AG09319 (cell line): Measurements from ENCODE around the gene SPIN1.

ENCODE experiments used
- DNase-seq: peaks from one replicate; pipeline ENCODE4 v3.0.0-alpha.2; 2010; ENCODE audit warnings: low read depth; ENCODE audit errors: extremely low read depth
- TF ChIP-seq, protein P1 (sequence below): IDR thresholded peaks from 2 replicates; pipeline ENCODE4 v1.5.1; 2011; ENCODE audit warnings: low read depth, mild to moderate bottlenecking, inconsistent platforms, low read length, moderate library complexity

SPIN1 gene

DNA sequence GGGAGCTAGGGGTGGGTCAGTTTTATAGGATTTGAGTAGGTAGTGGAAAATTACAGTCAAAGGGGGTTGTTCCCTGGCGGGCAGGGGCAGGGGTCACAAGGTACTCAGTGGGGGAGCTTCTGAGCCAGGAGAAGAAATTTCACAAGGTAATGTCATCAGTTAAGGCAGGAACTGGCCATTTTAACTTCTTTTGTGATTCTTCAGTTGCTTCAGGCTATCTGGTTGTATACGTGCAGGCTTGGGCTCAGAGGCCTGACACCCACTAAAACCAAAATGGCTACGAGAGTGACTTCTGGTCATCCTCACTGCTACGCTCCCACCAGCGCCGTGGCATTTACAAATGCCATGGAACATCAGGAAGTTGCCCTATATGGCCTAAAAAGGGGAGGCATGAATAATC, 126.0 kb downstream of the SPIN1 start:
- no peak for DNase-seq
- TF ChIP-seq, protein P1, sequence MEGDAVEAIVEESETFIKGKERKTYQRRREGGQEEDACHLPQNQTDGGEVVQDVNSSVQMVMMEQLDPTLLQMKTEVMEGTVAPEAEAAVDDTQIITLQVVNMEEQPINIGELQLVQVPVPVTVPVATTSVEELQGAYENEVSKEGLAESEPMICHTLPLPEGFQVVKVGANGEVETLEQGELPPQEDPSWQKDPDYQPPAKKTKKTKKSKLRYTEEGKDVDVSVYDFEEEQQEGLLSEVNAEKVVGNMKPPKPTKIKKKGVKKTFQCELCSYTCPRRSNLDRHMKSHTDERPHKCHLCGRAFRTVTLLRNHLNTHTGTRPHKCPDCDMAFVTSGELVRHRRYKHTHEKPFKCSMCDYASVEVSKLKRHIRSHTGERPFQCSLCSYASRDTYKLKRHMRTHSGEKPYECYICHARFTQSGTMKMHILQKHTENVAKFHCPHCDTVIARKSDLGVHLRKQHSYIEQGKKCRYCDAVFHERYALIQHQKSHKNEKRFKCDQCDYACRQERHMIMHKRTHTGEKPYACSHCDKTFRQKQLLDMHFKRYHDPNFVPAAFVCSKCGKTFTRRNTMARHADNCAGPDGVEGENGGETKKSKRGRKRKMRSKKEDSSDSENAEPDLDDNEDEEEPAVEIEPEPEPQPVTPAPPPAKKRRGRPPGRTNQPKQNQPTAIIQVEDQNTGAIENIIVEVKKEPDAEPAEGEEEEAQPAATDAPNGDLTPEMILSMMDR, result no peak

DNA sequence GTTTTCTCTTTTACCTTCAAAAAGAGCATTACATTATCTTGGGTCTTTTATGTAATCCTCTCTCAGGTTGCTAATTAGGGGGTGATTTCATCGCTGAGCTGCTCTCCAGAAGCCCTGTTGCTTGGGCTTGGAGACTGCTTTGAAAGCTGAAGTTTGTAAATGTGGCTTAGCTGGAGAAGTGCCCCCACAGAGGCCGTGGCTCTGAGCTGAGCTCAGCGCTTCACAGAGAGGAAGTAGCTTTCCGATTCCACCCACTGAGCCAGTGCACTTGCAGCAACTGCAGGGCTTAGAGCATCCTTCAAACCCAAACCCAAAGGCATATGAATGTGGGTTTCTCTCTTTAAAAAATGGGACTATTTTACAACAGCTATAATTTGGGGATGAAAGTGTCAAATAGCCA, 133.1 kb downstream of the SPIN1 start:
- TF ChIP-seq, protein P1, result no peak
- no peak for DNase-seq

DNA sequence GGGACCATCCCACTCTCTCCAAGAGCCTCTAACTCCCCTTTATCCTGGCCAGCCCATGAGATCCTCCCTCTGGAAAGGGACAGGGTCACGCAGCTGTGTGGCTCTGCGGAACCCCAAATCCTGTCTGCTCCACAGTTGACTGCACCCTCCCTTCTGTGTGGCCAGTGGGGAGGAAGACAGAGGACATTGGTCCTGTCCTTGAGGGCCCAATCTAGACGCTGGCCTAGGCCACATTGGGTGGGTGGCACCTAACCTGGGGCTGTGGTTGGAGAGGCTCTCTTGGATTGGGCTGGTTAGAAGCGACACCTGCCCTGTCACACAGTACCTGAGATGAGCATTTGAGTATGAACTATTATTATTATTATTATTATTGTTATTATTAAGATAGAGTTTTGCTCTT, 134.1 kb downstream of the SPIN1 start:
- TF ChIP-seq, protein P1, result no peak

DNA sequence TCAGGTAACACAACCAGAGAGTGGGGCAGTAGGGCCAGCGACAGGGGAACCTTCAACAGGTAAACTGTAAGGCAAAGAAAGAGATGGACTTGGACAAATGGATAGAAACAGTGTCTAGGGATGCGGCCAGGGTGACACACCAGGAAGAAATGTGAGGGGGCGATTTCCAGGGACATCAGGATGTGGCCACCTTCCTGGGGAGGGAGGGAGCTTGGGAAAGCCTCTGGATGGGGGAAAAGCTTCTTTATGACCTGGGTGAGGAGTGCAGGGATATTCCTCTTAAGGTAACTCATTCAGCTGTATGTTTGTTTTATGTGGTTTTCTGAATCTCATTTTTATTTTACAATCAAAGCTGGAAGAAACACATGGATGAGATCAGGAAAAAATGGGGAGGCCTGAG, 134.8 kb downstream of the SPIN1 start:
- TF ChIP-seq, protein P1, result no peak
- no peak for DNase-seq

More for the DNA sequence above, 134.1 kb downstream of the SPIN1 start:
- no peak for DNase-seq

DNA sequence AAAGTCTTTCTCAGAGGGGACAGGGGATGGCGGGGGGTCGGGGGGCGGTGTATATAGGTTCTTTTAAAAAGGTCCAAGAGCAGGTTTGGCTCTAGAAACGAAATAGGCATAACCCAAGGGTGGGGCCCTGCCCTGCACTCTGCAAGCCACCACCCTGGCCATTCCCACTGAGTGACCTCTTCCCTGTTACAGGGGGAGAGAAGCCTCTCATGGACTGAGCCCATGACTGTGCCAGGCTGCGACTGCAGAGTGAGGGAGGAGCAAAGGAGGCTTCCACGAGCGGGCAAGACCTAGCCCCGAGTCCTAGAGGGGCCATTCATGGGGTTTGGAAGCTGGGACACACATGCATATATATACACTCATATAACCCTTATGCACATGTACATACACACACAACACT, 136.7 kb downstream of the SPIN1 start:
- DNase-seq, result no peak
- TF ChIP-seq, protein P1, result no peak

DNA sequence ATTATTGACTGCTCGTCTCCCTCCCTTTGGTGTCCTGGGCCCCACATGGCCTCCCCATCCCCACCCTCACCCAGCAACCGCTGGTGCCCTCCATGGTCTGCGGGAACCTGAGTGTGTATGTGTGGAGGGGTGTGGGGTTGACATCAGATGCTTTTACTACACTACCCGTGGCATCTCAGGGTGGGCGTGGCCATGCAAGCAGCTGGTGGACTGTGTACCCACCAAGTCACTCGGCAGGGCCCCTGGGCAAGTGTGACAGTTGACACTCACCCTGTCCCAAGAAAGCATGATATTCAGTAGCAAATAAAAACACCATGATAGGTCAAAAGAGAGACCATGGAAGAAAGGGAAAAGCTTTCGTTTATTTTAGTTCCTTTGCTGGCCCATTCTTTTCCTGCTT, 139.4 kb downstream of the SPIN1 start:
- TF ChIP-seq, protein P1, result no peak
- no peak for DNase-seq
